CD4-positive, alpha-beta T cell treated with Interleukin-1 beta for 1 hour (primary cell): ENCODE data around the gene ACER3.

Experiments used
- DNase-seq, 2 donors: peaks; one replicate each; pipeline ENCODE4 v3.0.0-alpha.2; 2020 to 2022

The ACER3 gene

GRCh38 chr11:77064648-77065217 lies 204.0 kb downstream of the ACER3 start:
- DNase-seq: no peak

GRCh38 chr11:77065878-77066228 lies 205.1 kb downstream of the ACER3 start:
- no peak for DNase-seq

GRCh38 chr11:77066229-77067042 lies 205.7 kb downstream of the ACER3 start, which contains the start of gene CAPN5:
TSS of gene CAPN5 (plus strand) at chr11:77066971. CDS start at chr11:77084887, 17,916 bp downstream.
- peak; percentile 88 to 89 for DNase-seq

GRCh38 chr11:77067861-77068443 lies 207.2 kb downstream of the ACER3 start:
- no peak for DNase-seq

- no peak for DNase-seq
These were observed 208.0 kb downstream of the ACER3 start for GRCh38 chr11:77068457-77069335.

- no peak for DNase-seq
These were observed 208.7 kb downstream of the ACER3 start for GRCh38 chr11:77069336-77069968.

GRCh38 chr11:77069969-77070582 lies 209.4 kb downstream of the ACER3 start:
- no peak for DNase-seq

- DNase-seq: no peak
These were observed 210.4 kb downstream of the ACER3 start for GRCh38 chr11:77071077-77071476.

GRCh38 chr11:77071671-77072605 lies 211.2 kb downstream of the ACER3 start:
- DNase-seq: no peak

- DNase-seq: no peak
These were observed 212.2 kb downstream of the ACER3 start for GRCh38 chr11:77072851-77073327.

- no peak for DNase-seq
These were observed 212.7 kb downstream of the ACER3 start for GRCh38 chr11:77073328-77074001.

GRCh38 chr11:77074205-77074604 lies 213.5 kb downstream of the ACER3 start:
- DNase-seq: no peak

GRCh38 chr11:77074626-77075221 lies 214.0 kb downstream of the ACER3 start:
- DNase-seq: no peak

- no peak for DNase-seq
These were observed 214.7 kb downstream of the ACER3 start for GRCh38 chr11:77075425-77075905.
